Fibroblast of lung (primary cell): ENCODE data around the gene DHX32.

Experiments
- EZH2 ChIP-seq: IDR thresholded peaks from 2 replicates; pipeline ENCODE4 v1.5.1; 2012; ENCODE audit warnings: low read length, control low read depth, mild to moderate bottlenecking; ENCODE audit errors: missing control alignments
- TF ChIP-seq, protein P1 (sequence below), 2 donors: IDR thresholded peaks in 1 of 2; conservative IDR thresholded peaks in 1 of 2; 1 replicate in 1 of 2; 2 replicates in 1 of 2; pipeline ENCODE4 v1.5.1; 2011 to 2012; ENCODE audit warnings: low read length in 2 of 2, control low read depth in 1 of 2, inconsistent platforms in 1 of 2, low read depth in 1 of 2, mild to moderate bottlenecking in 1 of 2

DNA sequence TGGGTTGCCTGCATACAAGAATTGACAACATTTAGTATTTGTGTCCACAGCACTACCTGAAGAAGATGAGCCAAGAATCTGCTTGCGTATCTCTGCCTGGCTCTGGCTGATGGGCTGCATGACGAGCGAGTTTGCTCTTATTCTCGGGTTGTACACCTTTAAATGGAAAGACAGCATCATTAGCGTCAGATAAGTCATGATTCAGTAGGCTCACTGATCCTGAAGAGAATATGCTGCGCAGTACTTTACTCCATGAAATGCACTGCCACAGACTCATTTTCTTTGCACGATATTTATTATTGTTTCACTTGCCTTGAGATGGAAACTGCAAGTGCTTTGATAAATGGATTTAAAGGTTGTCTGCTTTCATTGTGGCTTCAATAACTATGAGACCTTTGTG, 28.6 kb downstream of the DHX32 start:
- TF ChIP-seq, protein P1, sequence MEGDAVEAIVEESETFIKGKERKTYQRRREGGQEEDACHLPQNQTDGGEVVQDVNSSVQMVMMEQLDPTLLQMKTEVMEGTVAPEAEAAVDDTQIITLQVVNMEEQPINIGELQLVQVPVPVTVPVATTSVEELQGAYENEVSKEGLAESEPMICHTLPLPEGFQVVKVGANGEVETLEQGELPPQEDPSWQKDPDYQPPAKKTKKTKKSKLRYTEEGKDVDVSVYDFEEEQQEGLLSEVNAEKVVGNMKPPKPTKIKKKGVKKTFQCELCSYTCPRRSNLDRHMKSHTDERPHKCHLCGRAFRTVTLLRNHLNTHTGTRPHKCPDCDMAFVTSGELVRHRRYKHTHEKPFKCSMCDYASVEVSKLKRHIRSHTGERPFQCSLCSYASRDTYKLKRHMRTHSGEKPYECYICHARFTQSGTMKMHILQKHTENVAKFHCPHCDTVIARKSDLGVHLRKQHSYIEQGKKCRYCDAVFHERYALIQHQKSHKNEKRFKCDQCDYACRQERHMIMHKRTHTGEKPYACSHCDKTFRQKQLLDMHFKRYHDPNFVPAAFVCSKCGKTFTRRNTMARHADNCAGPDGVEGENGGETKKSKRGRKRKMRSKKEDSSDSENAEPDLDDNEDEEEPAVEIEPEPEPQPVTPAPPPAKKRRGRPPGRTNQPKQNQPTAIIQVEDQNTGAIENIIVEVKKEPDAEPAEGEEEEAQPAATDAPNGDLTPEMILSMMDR (conservative IDR thresholded peaks at IDR 0.05 in 1 of 2, IDR thresholded peaks at IDR 0.05 in 1 of 2; ENCODE audit: low read depth in 1 of 2, low read length in 2 of 2), result no peak
- TF ChIP-seq EZH2, result no peak
